B cell (primary cell): Measurements from ENCODE around the gene CRIM1. TPM values are rescaled to one million over a fixed set of nuclear protein-coding genes. Genes with fewer than 3 reads are reported as not detected.

ENCODE experiments used
- ATAC-seq: fragments of 200-7000 bp; cut with Tn5 transposase; one replicate; pipeline ENCODE4 v1.10.0; 2021; ENCODE audit warnings: low read depth, mild to moderate bottlenecking, moderate number of reproducible peaks, moderate library complexity
- CTCF ChIA-PET: fragments of 350-600 bp; sonication (Branson Sonifier 250); formaldehyde crosslinking; loops from one replicate; lab custom pipeline; 2021; ENCODE audit warnings: antibody characterized with exemption, inconsistent platforms; lab: Charles Lee
- POLR2A ChIA-PET: fragments of 350-600 bp; sonication (Branson Sonifier 250); formaldehyde crosslinking; loops from one replicate; lab custom pipeline; 2021; ENCODE audit warnings: antibody characterized with exemption; lab: Charles Lee
- DNase-seq: peaks from one replicate; pipeline ENCODE4 v3.0.0; 2013
- H2AFZ ChIP-seq: 2 replicates; pipeline ENCODE4 v1.6.1; 2012; ENCODE audit warnings: mild to moderate bottlenecking, low read depth, low read length; ENCODE audit not compliant: insufficient read depth, poor library complexity, severe bottlenecking
- H3K27ac ChIP-seq, 2 donors: 1 replicate in 1 of 2; 2 replicates in 1 of 2; pipeline ENCODE4 v1.5.1; 2012 to 2013; ENCODE audit warnings: low read length in 2 of 2, mild to moderate bottlenecking in 2 of 2, moderate library complexity in 1 of 2
- H3K27me3 ChIP-seq, 4 experiments: fragments of 200-600 bp in 1 of 4; sonication (generic) in 1 of 4; replicated peaks in 1 of 4; 1 replicate in 2 of 4; 2 replicates in 2 of 4; pipeline versions ENCODE4 v1.6.1 to v1.7.0; 2013 to 2016; ENCODE audit warnings: low read length in 3 of 4, mild to moderate bottlenecking in 2 of 4, mixed read lengths in 1 of 4, moderate library complexity in 1 of 4; ENCODE audit not compliant: insufficient read depth in 4 of 4, control insufficient read depth in 3 of 4; ENCODE audit errors: control extremely low read depth in 1 of 4
- H3K36me3 ChIP-seq, 2 experiments: replicated peaks in 1 of 2; 1 replicate in 1 of 2; 2 replicates in 1 of 2; pipeline versions ENCODE4 v1.6.1 to v1.7.1; 2013; ENCODE audit warnings: low read length in 1 of 2; ENCODE audit not compliant: insufficient read depth in 2 of 2, control insufficient read depth in 1 of 2; ENCODE audit errors: control extremely low read depth in 1 of 2, extremely low read depth in 1 of 2
- H3K4me1 ChIP-seq, 2 donors: fragments of 200-600 bp in 1 of 2; sonication (generic) in 1 of 2; 1 replicate in 1 of 2; 2 replicates in 1 of 2; pipeline versions ENCODE4 v1.5.1 to v1.6.1; 2013 to 2017; ENCODE audit warnings: low read length in 2 of 2; ENCODE audit not compliant: control insufficient read depth in 2 of 2, insufficient read depth in 2 of 2
- H3K4me2 ChIP-seq: replicated peaks from 2 replicates; pipeline ENCODE3; 2012; ENCODE audit warnings: mild to moderate bottlenecking, low read depth, low read length; ENCODE audit not compliant: poor library complexity, severe bottlenecking
- H3K4me3 ChIP-seq, 5 experiments: fragments of 200-600 bp in 1 of 5; sonication (generic) in 1 of 5; 1 replicate in 3 of 5; 2 replicates in 2 of 5; pipeline versions ENCODE4 v1.5.1 to v1.7.0; 2011 to 2016; ENCODE audit warnings: low read length in 4 of 5, mild to moderate bottlenecking in 4 of 5, low read depth in 2 of 5, control low read depth in 1 of 5, moderate library complexity in 1 of 5; ENCODE audit not compliant: insufficient read depth in 1 of 5; ENCODE audit errors: control extremely low read depth in 1 of 5, extremely low read depth in 1 of 5
- H3K79me2 ChIP-seq: fragments of 200-600 bp; sonication (generic); one replicate; pipeline ENCODE4 v1.6.0; 2016; ENCODE audit warnings: low read length; ENCODE audit not compliant: control insufficient read depth, insufficient read depth
- H3K9ac ChIP-seq: fragments of 200-600 bp; sonication (generic); 2 replicates; pipeline ENCODE4 v1.6.1; 2017; ENCODE audit warnings: mild to moderate bottlenecking, low read length, moderate library complexity
- H3K9me3 ChIP-seq, 3 donors: one replicate each; pipeline versions ENCODE4 v1.6.1 to v1.7.1; 2013; ENCODE audit warnings: low read length in 2 of 3; ENCODE audit not compliant: control insufficient read depth in 2 of 3, insufficient read depth in 1 of 3; ENCODE audit errors: control extremely low read depth in 1 of 3
- H4K20me1 ChIP-seq: 2 replicates; pipeline ENCODE4 v1.6.0; 2012; ENCODE audit warnings: mild to moderate bottlenecking, low read length; ENCODE audit not compliant: insufficient read depth, control insufficient read depth, poor library complexity, severe bottlenecking
- H3K27ac Mint-ChIP-seq: one replicate; pipeline ENCODE4 v1.8.0; 2021; ENCODE audit warnings: mixed read lengths
- H3K27me3 Mint-ChIP-seq: one replicate; pipeline ENCODE4 v1.8.0; 2021; ENCODE audit warnings: mixed read lengths
- H3K4me1 Mint-ChIP-seq: one replicate; pipeline ENCODE4 v1.8.0; 2021; ENCODE audit warnings: mixed read lengths
- H3K4me3 Mint-ChIP-seq: one replicate; pipeline ENCODE4 v1.8.0; 2021; ENCODE audit warnings: mixed read lengths
- H3K9me3 Mint-ChIP-seq: one replicate; pipeline ENCODE4 v1.8.0; 2022; ENCODE audit warnings: mixed read lengths; ENCODE audit not compliant: insufficient read depth
- CTCF ChIP-seq: fragments of 200-600 bp; IDR thresholded peaks from one replicate; pipeline ENCODE4 v1.8.0; 2022; ENCODE audit warnings: antibody characterized with exemption, mild to moderate bottlenecking
- EZH2 ChIP-seq: IDR thresholded peaks from 2 replicates; pipeline ENCODE4 v1.6.1; 2012; ENCODE audit warnings: borderline replicate concordance, low read depth, mild to moderate bottlenecking, moderate library complexity, low read length; ENCODE audit not compliant: insufficient read depth, poor library complexity, severe bottlenecking
- WGBS: methylation state at CpG from one replicate; pipeline ENCODE4 v1.1.5; 2013; ENCODE audit warnings: missing lambda C conversion rate; ENCODE audit not compliant: insufficient coverage; 5-methylcytosine and 5-hydroxymethylcytosine counted together
- intact Hi-C: fragments of 100-400 bp; cut with micrococcal nuclease; formaldehyde crosslinking; loops from one replicate; pipeline ENCODE4 v1.10.0; 2022
- polyA plus RNA-seq: library from polyadenylated mRNA; depleted of rRNA; stranded (reverse); fragments of >200 nt; gene quantifications from 2 replicates; pipeline ENCODE4 v1.2.3, GENCODE V29; 2012
- total RNA-seq, 2 donors: library from RNA; stranded (reverse); fragments of 120-200 nt in 1 of 2; gene quantifications; 1 replicate in 1 of 2; 2 replicates in 1 of 2; pipeline versions ENCODE4 v1.2.3 to v1.2.4, GENCODE V29; 2013 to 2022

CRIM1 gene
- total and polyA plus RNA-seq, 2 donors (not counting 1 experiment from before 2014, with no cell fraction given) = 1.3 to 5.0 TPM

GRCh38 chr2:36587556-36587955, 232.0 kb downstream of the CRIM1 start:
- no peak overlapping the region for H3K27ac ChIP-seq
- no peak overlapping the region for H3K4me2 ChIP-seq
- no peak for ATAC-seq
- CTCF ChIA-PET = no interaction called here
- Mint-ChIP-seq H3K9me3 (no peaks in the 10 kb centered on the region), H3K27me3 (no peaks in the 10 kb centered on the region), H3K4me3 (no peak overlapping the region), H3K27ac (no peak overlapping the region), H3K4me1 (peaks cover 5% of the 10 kb centered on the region)
- H3K36me3 ChIP-seq = peaks cover 5 to 33% of the 10 kb centered on the region in 2 experiments
- no peak overlapping the region for H3K4me3 ChIP-seq
- H3K4me1 ChIP-seq = no peaks in the 10 kb centered on the region
- H2AFZ ChIP-seq = no peak overlapping the region
- WGBS = no CpG with 5 or more reads among the region's 3 CpGs
- H3K9ac ChIP-seq = no peak overlapping the region
- intact Hi-C loops = no loop called here
- H3K79me2 ChIP-seq = peaks cover 10% of the 10 kb centered on the region
- POLR2A ChIA-PET = no interaction called here
- H3K9me3 ChIP-seq = no peaks in the 10 kb centered on the region
- H3K27me3 ChIP-seq = no peaks in the 10 kb centered on the region
- H4K20me1 ChIP-seq = no peaks in the 10 kb centered on the region
- DNase-seq = no peak
- TF ChIP-seq CTCF (no peak), EZH2 (no peak)

DNA sequence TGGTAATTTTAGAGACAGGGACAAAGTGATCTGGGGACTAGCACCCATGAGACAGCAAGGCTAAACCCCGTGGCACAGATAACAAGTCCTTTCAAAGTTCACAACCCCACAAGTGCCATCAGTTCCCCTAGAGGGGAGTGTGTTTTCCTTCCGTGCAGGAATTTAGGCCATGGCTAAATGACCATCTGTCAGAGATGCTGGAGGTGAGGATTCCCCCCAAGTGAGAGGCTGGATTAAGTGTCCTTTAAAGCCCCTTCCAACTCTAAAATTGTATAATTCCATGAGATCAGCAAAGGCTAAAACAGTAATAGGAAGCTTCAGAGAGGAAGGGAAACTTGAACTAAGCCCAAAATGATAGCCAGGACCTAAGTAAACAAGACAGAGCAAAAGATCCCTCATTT, 233.7 kb downstream of the CRIM1 start:
- H3K36me3 ChIP-seq = peaks cover 4 to 21% of the 10 kb centered on the region in 2 experiments
- H3K4me3 ChIP-seq = no peak overlapping the region
- WGBS = no CpG with 5 or more reads among the region's 2 CpGs

More for the DNA sequence above, 233.7 kb downstream of the CRIM1 start:
- Mint-ChIP-seq H3K4me3 (no peak overlapping the region), H3K9me3 (no peaks in the 10 kb centered on the region), H3K27ac (no peak overlapping the region), H3K27me3 (no peaks in the 10 kb centered on the region), H3K4me1 (peaks cover 14% of the 10 kb centered on the region)
- Histone ChIP-seq H3K27me3 (no peaks in the 10 kb centered on the region), H3K4me1 (no peaks in the 10 kb centered on the region), H3K9ac (no peak overlapping the region), H3K9me3 (no peaks in the 10 kb centered on the region), H3K4me2 (no peak overlapping the region), H4K20me1 (no peaks in the 10 kb centered on the region), H3K79me2 (peaks cover 13% of the 10 kb centered on the region), H3K27ac (no peak overlapping the region), H2AFZ (no peak overlapping the region)
- DNase-seq (no peak), ATAC-seq (no peak)
- ChIA-PET CTCF (no interaction called here), POLR2A (no interaction called here)
- TF ChIP-seq EZH2 (no peak), CTCF (no peak)
- intact Hi-C loops = no loop called here
